Measurements from ENCODE around the gene NXT1.

DNA sequence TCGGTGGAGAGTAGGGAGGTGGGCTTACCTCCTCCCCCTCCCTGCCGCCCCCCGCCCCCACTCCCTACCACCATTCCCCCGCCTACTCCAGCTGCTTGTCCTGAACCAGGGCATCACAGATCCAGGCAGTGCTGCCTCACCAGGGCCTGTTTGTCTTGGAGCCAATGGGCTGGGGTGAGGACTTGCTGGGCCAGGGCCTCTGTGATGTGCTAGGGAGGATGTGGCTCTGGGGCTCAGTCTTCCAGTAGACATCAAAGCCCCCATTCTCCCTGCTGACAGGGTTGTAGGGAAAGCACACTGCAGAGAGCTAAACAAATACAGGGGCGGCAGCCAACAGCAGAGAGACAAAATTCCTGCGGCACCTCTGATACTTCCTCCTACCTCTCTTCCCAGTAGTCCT, 48.2 kb upstream of the NXT1 start:
- TF ChIP-seq, protein P1, sequence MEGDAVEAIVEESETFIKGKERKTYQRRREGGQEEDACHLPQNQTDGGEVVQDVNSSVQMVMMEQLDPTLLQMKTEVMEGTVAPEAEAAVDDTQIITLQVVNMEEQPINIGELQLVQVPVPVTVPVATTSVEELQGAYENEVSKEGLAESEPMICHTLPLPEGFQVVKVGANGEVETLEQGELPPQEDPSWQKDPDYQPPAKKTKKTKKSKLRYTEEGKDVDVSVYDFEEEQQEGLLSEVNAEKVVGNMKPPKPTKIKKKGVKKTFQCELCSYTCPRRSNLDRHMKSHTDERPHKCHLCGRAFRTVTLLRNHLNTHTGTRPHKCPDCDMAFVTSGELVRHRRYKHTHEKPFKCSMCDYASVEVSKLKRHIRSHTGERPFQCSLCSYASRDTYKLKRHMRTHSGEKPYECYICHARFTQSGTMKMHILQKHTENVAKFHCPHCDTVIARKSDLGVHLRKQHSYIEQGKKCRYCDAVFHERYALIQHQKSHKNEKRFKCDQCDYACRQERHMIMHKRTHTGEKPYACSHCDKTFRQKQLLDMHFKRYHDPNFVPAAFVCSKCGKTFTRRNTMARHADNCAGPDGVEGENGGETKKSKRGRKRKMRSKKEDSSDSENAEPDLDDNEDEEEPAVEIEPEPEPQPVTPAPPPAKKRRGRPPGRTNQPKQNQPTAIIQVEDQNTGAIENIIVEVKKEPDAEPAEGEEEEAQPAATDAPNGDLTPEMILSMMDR (IDR thresholded peaks at IDR 0.05), result no peak
- TF ChIP-seq POLR2A (IDR thresholded peaks at IDR 0.05), result no peak
